Astrocyte (in vitro differentiated cells and primary cell): ENCODE measurements around the gene LDLRAD4. TPM values are rescaled to one million over a fixed set of nuclear protein-coding genes. Genes with fewer than 3 reads are reported as not detected.

Source experiments
- DNase-seq: peaks from one replicate; pipeline ENCODE4 v3.0.0-alpha.2; 2010; ENCODE audit warnings: low read depth
- FAIRE-seq: peaks from 2 replicates; lab custom pipeline; 2011; peaks lifted over from hg19 to GRCh38; lab: Jason Lieb, UNC
- H2AFZ ChIP-seq: 2 replicates; pipeline ENCODE4 v1.6.0; 2012; ENCODE audit warnings: low read depth, low read length, inconsistent platforms
- H3K27ac ChIP-seq: 2 replicates; pipeline ENCODE4 v1.5.1; 2011; ENCODE audit warnings: low read depth, low read length, inconsistent platforms
- H3K27me3 ChIP-seq: 2 replicates; pipeline ENCODE4 v1.6.0; 2011; ENCODE audit warnings: low read length, inconsistent platforms; ENCODE audit not compliant: insufficient read depth
- H3K36me3 ChIP-seq: 2 replicates; pipeline ENCODE4 v1.5.1; 2011; ENCODE audit warnings: low read length, inconsistent platforms; ENCODE audit not compliant: insufficient read depth
- H3K4me1 ChIP-seq: 2 replicates; pipeline ENCODE4 v1.5.1; 2011; ENCODE audit warnings: low read length, inconsistent platforms; ENCODE audit not compliant: insufficient read depth
- H3K4me2 ChIP-seq: 2 replicates; pipeline ENCODE4 v1.6.0; 2012; ENCODE audit warnings: low read length, inconsistent platforms
- H3K4me3 ChIP-seq: 2 replicates; pipeline ENCODE4 v1.5.1; 2011; ENCODE audit warnings: low read depth, mild to moderate bottlenecking, low read length, inconsistent platforms; ENCODE audit not compliant: insufficient read depth
- H3K79me2 ChIP-seq: 2 replicates; pipeline ENCODE4 v1.6.0; 2012; ENCODE audit warnings: mild to moderate bottlenecking, low read length, inconsistent platforms; ENCODE audit not compliant: insufficient read depth
- H3K9ac ChIP-seq: 2 replicates; pipeline ENCODE4 v1.6.0; 2012; ENCODE audit warnings: mild to moderate bottlenecking, low read length, inconsistent platforms
- H3K9me3 ChIP-seq: 2 replicates; pipeline ENCODE4 v1.5.1; 2012; ENCODE audit warnings: low read depth, mild to moderate bottlenecking, low read length, inconsistent platforms; ENCODE audit not compliant: insufficient read depth
- H4K20me1 ChIP-seq: 2 replicates; pipeline ENCODE4 v1.6.0; 2012; ENCODE audit warnings: low read length, inconsistent platforms; ENCODE audit not compliant: insufficient read depth
- H3K27ac Mint-ChIP-seq: one replicate; pipeline ENCODE4 v1.8.0; 2021; ENCODE audit warnings: mild to moderate bottlenecking, mixed read lengths; ENCODE audit not compliant: unreplicated experiment
- H3K27me3 Mint-ChIP-seq: one replicate; pipeline ENCODE4 v1.8.0; 2021; ENCODE audit warnings: low read depth, mixed read lengths; ENCODE audit not compliant: unreplicated experiment
- H3K36me3 Mint-ChIP-seq: one replicate; pipeline ENCODE4 v1.8.0; 2021; ENCODE audit warnings: low read depth, mixed read lengths; ENCODE audit not compliant: unreplicated experiment
- H3K4me1 Mint-ChIP-seq: one replicate; pipeline ENCODE4 v1.8.0; 2021; ENCODE audit warnings: low read depth, mixed read lengths; ENCODE audit not compliant: unreplicated experiment
- H3K4me3 Mint-ChIP-seq: one replicate; pipeline ENCODE4 v1.8.0; 2021; ENCODE audit warnings: mild to moderate bottlenecking, moderate library complexity, mixed read lengths; ENCODE audit not compliant: unreplicated experiment
- H3K9me3 Mint-ChIP-seq: one replicate; pipeline ENCODE4 v1.8.0; 2021; ENCODE audit warnings: mild to moderate bottlenecking, mixed read lengths; ENCODE audit not compliant: unreplicated experiment
- EZH2 ChIP-seq: IDR thresholded peaks from 2 replicates; pipeline ENCODE4 v1.6.1; 2012; ENCODE audit warnings: mild to moderate bottlenecking, low read length, inconsistent platforms; ENCODE audit not compliant: insufficient read depth
- total RNA-seq: library from RNA; stranded (reverse); gene quantifications from 2 replicates; pipeline ENCODE4 v1.2.1, GENCODE V29; 2021
- TF ChIP-seq, protein P1 (sequence below): IDR thresholded peaks from 2 replicates; pipeline ENCODE4 v1.5.1; 2011; ENCODE audit warnings: low read depth, mild to moderate bottlenecking, inconsistent platforms, low read length, moderate library complexity; ENCODE audit not compliant: insufficient read depth

Gene LDLRAD4
- total RNA-seq, 1 donor from 2014 or later, result 26.0 TPM

DNA sequence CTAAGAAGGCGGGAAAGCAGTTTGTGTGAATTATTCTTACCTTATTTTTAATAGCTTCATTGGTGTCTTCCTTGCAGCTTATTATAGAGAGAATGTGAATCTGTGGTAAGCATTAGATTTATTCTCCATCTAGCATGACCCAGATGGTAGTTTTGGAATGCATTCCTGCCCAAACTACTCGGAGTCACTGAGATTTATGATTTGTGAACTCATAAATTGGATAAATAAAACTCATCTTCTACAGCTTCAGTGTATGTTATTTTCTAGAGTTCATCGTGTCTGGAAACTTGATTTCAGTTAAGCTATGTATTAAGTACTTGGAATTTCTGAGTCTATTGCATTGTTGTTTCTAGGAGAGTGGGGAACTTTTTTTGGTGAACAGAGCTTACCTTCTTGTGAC, 337.3 kb downstream of the LDLRAD4 start:
- peaks cover 4% of the 10 kb centered on the region for H3K9me3 Mint-ChIP-seq
- Histone ChIP-seq H4K20me1 (no peaks in the 10 kb centered on the region), H2AFZ (no peak overlapping the region), H3K4me2 (no peak overlapping the region), H3K27ac (no peak overlapping the region), H3K36me3 (no peaks in the 10 kb centered on the region), H3K79me2 (no peaks in the 10 kb centered on the region), H3K4me1 (no peaks in the 10 kb centered on the region), H3K4me3 (no peak overlapping the region), H3K9me3 (no peaks in the 10 kb centered on the region), H3K9ac (no peak overlapping the region), H3K27me3 (peaks cover 8% of the 10 kb centered on the region)
- no peak overlapping the region for H3K4me3 Mint-ChIP-seq
- TF ChIP-seq, protein P1, sequence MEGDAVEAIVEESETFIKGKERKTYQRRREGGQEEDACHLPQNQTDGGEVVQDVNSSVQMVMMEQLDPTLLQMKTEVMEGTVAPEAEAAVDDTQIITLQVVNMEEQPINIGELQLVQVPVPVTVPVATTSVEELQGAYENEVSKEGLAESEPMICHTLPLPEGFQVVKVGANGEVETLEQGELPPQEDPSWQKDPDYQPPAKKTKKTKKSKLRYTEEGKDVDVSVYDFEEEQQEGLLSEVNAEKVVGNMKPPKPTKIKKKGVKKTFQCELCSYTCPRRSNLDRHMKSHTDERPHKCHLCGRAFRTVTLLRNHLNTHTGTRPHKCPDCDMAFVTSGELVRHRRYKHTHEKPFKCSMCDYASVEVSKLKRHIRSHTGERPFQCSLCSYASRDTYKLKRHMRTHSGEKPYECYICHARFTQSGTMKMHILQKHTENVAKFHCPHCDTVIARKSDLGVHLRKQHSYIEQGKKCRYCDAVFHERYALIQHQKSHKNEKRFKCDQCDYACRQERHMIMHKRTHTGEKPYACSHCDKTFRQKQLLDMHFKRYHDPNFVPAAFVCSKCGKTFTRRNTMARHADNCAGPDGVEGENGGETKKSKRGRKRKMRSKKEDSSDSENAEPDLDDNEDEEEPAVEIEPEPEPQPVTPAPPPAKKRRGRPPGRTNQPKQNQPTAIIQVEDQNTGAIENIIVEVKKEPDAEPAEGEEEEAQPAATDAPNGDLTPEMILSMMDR, result no peak
- no peak for TF ChIP-seq EZH2
- H3K4me1 Mint-ChIP-seq, result peaks cover 16% of the 10 kb centered on the region
- peaks cover 8% of the 10 kb centered on the region for H3K36me3 Mint-ChIP-seq
- DNase-seq (no peak), FAIRE-seq (no peak)
- no peak overlapping the region for H3K27ac Mint-ChIP-seq
- H3K27me3 Mint-ChIP-seq, result peaks cover 15% of the 10 kb centered on the region

DNA sequence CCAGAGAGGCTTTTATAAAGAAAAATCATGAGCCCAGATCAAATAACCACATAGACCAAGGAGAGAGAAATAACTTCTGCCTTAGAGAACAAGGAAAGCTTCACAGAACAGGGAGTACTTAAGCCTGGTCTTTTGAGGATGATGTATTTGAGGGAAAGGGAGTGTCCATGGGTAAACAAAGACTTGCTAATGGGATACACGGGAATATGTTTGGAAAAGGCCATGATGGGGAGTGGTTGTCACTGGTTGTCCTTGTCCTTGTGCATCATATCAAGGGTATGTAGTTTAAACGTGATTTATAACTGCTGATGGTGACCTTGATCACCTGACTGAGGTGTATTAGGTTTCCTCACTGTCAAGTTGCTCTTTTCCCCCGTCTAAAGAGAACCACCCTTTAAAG, 337.9 kb downstream of the LDLRAD4 start:
- no peak for TF ChIP-seq EZH2
- TF ChIP-seq, protein P1, result no peak
- H3K27ac Mint-ChIP-seq, result no peak overlapping the region
- Histone ChIP-seq H3K36me3 (no peaks in the 10 kb centered on the region), H3K9ac (no peak overlapping the region), H2AFZ (no peak overlapping the region), H3K9me3 (no peaks in the 10 kb centered on the region), H3K27me3 (peaks cover 8% of the 10 kb centered on the region), H3K4me3 (no peak overlapping the region), H3K4me1 (no peaks in the 10 kb centered on the region), H3K4me2 (no peak overlapping the region), H3K79me2 (no peaks in the 10 kb centered on the region), H3K27ac (no peak overlapping the region), H4K20me1 (no peaks in the 10 kb centered on the region)
- no peak overlapping the region for H3K4me3 Mint-ChIP-seq
- H3K27me3 Mint-ChIP-seq, result peaks cover 9% of the 10 kb centered on the region
- peaks cover 16% of the 10 kb centered on the region for H3K4me1 Mint-ChIP-seq
- DNase-seq (no peak), FAIRE-seq (no peak)
- no peaks in the 10 kb centered on the region for H3K9me3 Mint-ChIP-seq
- peaks cover 3% of the 10 kb centered on the region for H3K36me3 Mint-ChIP-seq

DNA sequence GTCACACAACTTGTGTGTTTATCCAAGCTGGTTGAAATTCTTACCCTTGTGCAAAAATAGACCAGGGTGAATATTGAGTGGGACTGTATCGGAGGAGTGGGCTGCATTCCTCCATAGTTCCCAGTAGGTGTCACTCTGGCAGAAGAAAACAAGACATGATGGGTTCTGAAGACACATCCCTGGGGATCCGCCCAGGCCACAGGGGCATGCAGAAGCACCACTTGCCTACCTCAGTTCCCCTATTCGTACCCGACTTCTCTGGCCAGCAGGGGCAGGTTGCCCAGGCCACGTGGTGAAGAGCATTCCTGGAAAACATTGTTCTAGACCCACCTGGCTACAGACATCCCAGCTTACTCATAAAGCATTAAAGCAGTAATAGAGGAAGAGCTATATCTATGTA, 339.6 kb downstream of the LDLRAD4 start:
- Mint-ChIP-seq H3K4me1 (peaks cover 20% of the 10 kb centered on the region), H3K27ac (no peak overlapping the region), H3K27me3 (peaks cover 6% of the 10 kb centered on the region), H3K36me3 (no peaks in the 10 kb centered on the region), H3K9me3 (no peaks in the 10 kb centered on the region), H3K4me3 (no peak overlapping the region)
- no peaks in the 10 kb centered on the region for H3K9me3 ChIP-seq
- no peak for TF ChIP-seq EZH2
- TF ChIP-seq, protein P1, result peak; percentile 60
- H3K36me3 ChIP-seq, result no peaks in the 10 kb centered on the region
- no peak for FAIRE-seq
- H3K4me1 ChIP-seq, result no peaks in the 10 kb centered on the region
- H3K9ac ChIP-seq, result no peak overlapping the region
- H3K4me3 ChIP-seq, result no peak overlapping the region
- no peaks in the 10 kb centered on the region for H3K79me2 ChIP-seq
- no peak overlapping the region for H3K27ac ChIP-seq
- H4K20me1 ChIP-seq, result no peaks in the 10 kb centered on the region
- peaks cover 12% of the 10 kb centered on the region for H3K27me3 ChIP-seq
- peak; percentile 17 for DNase-seq
- H3K4me2 ChIP-seq, result no peak overlapping the region
- no peak overlapping the region for H2AFZ ChIP-seq
